Fibroblast of lung (primary cell): ENCODE data around the gene FAM169A. TPM values are rescaled to one million over a fixed set of nuclear protein-coding genes. Genes with fewer than 3 reads are reported as not detected.

Experiments
- DNase-seq, 2 donors: peaks; one replicate each; pipeline versions ENCODE4 v3.0.0 to v3.0.0-alpha.2; 2010; ENCODE audit warnings: low read depth in 2 of 2
- H2AFZ ChIP-seq: 2 replicates; pipeline ENCODE4 v1.5.1; 2012; ENCODE audit warnings: low read length, control low read depth, inconsistent platforms
- H3K27ac ChIP-seq: 2 replicates; pipeline ENCODE4 v1.5.1; 2011; ENCODE audit warnings: low read length, control low read depth; ENCODE audit not compliant: insufficient read depth
- H3K27me3 ChIP-seq: 2 replicates; pipeline ENCODE4 v1.5.1; 2011; ENCODE audit warnings: mild to moderate bottlenecking, low read length; ENCODE audit not compliant: control insufficient read depth, insufficient read depth
- H3K36me3 ChIP-seq: 2 replicates; pipeline ENCODE4 v1.5.1; 2011; ENCODE audit warnings: low read length; ENCODE audit not compliant: control insufficient read depth, insufficient read depth
- H3K4me1 ChIP-seq: 2 replicates; pipeline ENCODE4 v1.5.1; 2011; ENCODE audit warnings: low read length; ENCODE audit not compliant: control insufficient read depth, insufficient read depth; ENCODE audit errors: extremely low read depth
- H3K4me2 ChIP-seq: 2 replicates; pipeline ENCODE4 v1.5.1; 2011; ENCODE audit warnings: low read length, control low read depth; ENCODE audit not compliant: insufficient read depth; ENCODE audit errors: extremely low read depth
- H3K4me3 ChIP-seq, 4 experiments: fragments of 200-600 bp in 1 of 4; sonication (generic) in 1 of 4; replicated peaks in 1 of 4; 2 replicates each; pipeline ENCODE4 v1.5.1; 2011 to 2016; ENCODE audit warnings: low read length in 4 of 4, low read depth in 3 of 4, mild to moderate bottlenecking in 3 of 4, control low read depth in 2 of 4, inconsistent platforms in 1 of 4, mixed read lengths in 1 of 4; ENCODE audit not compliant: insufficient read depth in 1 of 4; ENCODE audit errors: control extremely low read depth in 1 of 4
- H3K79me2 ChIP-seq: 2 replicates; pipeline ENCODE4 v1.5.1; 2012; ENCODE audit warnings: mild to moderate bottlenecking, low read length, inconsistent platforms; ENCODE audit not compliant: control insufficient read depth, insufficient read depth
- H3K9ac ChIP-seq: 2 replicates; pipeline ENCODE4 v1.5.1; 2011; ENCODE audit warnings: mild to moderate bottlenecking, low read length, control low read depth; ENCODE audit not compliant: insufficient read depth
- H3K9me3 ChIP-seq: 2 replicates; pipeline ENCODE4 v1.5.1; 2012; ENCODE audit warnings: low read depth, low read length; ENCODE audit not compliant: control insufficient read depth, insufficient read depth
- H4K20me1 ChIP-seq: 2 replicates; pipeline ENCODE4 v1.5.1; 2011; ENCODE audit warnings: low read length; ENCODE audit not compliant: control insufficient read depth, insufficient read depth; ENCODE audit errors: extremely low read depth
- EZH2 ChIP-seq: IDR thresholded peaks from 2 replicates; pipeline ENCODE4 v1.5.1; 2012; ENCODE audit warnings: low read length, control low read depth, mild to moderate bottlenecking; ENCODE audit errors: missing control alignments
- polyA plus RNA-seq, 2 donors: library from polyadenylated mRNA; depleted of rRNA in 1 of 2; stranded (reverse) in 1 of 2; unstranded in 1 of 2; fragments of >200 nt; gene quantifications; 2 replicates each; pipeline ENCODE4 v1.2.1, GENCODE V29; 2011 to 2012; ENCODE audit warnings: missing spikeins in 1 of 2
- total RNA-seq: library from RNA; depleted of rRNA; stranded (reverse); fragments of >200 nt; gene quantifications from 2 replicates; pipeline ENCODE4 v1.2.1, GENCODE V29; 2014
- TF ChIP-seq, protein P1 (sequence below), 2 donors: IDR thresholded peaks in 1 of 2; conservative IDR thresholded peaks in 1 of 2; 1 replicate in 1 of 2; 2 replicates in 1 of 2; pipeline ENCODE4 v1.5.1; 2011 to 2012; ENCODE audit warnings: low read length in 2 of 2, control low read depth in 1 of 2, inconsistent platforms in 1 of 2, low read depth in 1 of 2, mild to moderate bottlenecking in 1 of 2

FAM169A gene
- total and polyA plus RNA-seq, 2 donors (not counting 1 experiment from before 2014, with no cell fraction given), result 0.61 to 1.2 TPM

GRCh38 chr5:74766849-74767578, 99.2 kb downstream of the FAM169A start, which contains the start of the genes GFM2 and NSA2:
GFM2 (minus strand) TSS chr5:74767117; CDS start chr5:74763742, 3,375 bp downstream.
NSA2 (plus strand) TSS chr5:74767249; CDS start chr5:74767361, 112 bp downstream.
- Histone ChIP-seq H3K9me3 (no peaks in the 10 kb centered on the region), H3K36me3 (no peaks in the 10 kb centered on the region), H3K9ac (peak within 1 kb of the TSS; percentile 78), H2AFZ (peak within 1 kb of the TSS; percentile 100), H3K27ac (peak within 1 kb of the TSS; percentile 79), H3K4me2 (peak within 1 kb of the TSS; percentile 77), H3K27me3 (no peaks in the 10 kb centered on the region), H4K20me1 (no peaks in the 10 kb centered on the region), H3K4me1 (peaks cover 7% of the 10 kb centered on the region), H3K79me2 (peaks cover 41% of the 10 kb centered on the region), H3K4me3 (peak within 1 kb of the TSS; percentile 97 to 99 (median 99))
- DNase-seq, result peak; percentile 93 to 95
- TF ChIP-seq EZH2, result no peak
- TF ChIP-seq, protein P1, sequence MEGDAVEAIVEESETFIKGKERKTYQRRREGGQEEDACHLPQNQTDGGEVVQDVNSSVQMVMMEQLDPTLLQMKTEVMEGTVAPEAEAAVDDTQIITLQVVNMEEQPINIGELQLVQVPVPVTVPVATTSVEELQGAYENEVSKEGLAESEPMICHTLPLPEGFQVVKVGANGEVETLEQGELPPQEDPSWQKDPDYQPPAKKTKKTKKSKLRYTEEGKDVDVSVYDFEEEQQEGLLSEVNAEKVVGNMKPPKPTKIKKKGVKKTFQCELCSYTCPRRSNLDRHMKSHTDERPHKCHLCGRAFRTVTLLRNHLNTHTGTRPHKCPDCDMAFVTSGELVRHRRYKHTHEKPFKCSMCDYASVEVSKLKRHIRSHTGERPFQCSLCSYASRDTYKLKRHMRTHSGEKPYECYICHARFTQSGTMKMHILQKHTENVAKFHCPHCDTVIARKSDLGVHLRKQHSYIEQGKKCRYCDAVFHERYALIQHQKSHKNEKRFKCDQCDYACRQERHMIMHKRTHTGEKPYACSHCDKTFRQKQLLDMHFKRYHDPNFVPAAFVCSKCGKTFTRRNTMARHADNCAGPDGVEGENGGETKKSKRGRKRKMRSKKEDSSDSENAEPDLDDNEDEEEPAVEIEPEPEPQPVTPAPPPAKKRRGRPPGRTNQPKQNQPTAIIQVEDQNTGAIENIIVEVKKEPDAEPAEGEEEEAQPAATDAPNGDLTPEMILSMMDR (conservative IDR thresholded peaks at IDR 0.05 in 1 of 2, IDR thresholded peaks at IDR 0.05 in 1 of 2; ENCODE audit: low read depth in 1 of 2, low read length in 2 of 2), result no peak

GRCh38 chr5:74766418-74766848, 99.8 kb downstream of the FAM169A start:
- Histone ChIP-seq H3K4me2 (peak overlapping the region; percentile 74), H3K9ac (peak overlapping the region; percentile 78), H3K27me3 (no peaks in the 10 kb centered on the region), H3K27ac (peak overlapping the region; percentile 79), H3K4me3 (peak overlapping the region; percentile 97 to 99 (median 99)), H3K79me2 (peaks cover 41% of the 10 kb centered on the region), H3K4me1 (peaks cover 7% of the 10 kb centered on the region), H4K20me1 (no peaks in the 10 kb centered on the region), H3K9me3 (no peaks in the 10 kb centered on the region), H2AFZ (peak overlapping the region; percentile 100), H3K36me3 (no peaks in the 10 kb centered on the region)
- no peak for TF ChIP-seq EZH2
- TF ChIP-seq, protein P1 (conservative IDR thresholded peaks at IDR 0.05 in 1 of 2, IDR thresholded peaks at IDR 0.05 in 1 of 2; ENCODE audit: low read depth in 1 of 2, low read length in 2 of 2), result peak in 1 of 2 donors; percentile 53
- DNase-seq, result peak; percentile 73

GRCh38 chr5:74765929-74766328, 100.3 kb downstream of the FAM169A start:
- Histone ChIP-seq H3K9ac (no peak overlapping the region), H3K4me1 (peaks cover 7% of the 10 kb centered on the region), H3K79me2 (peaks cover 41% of the 10 kb centered on the region), H3K4me2 (peak overlapping the region; percentile 74), H2AFZ (no peak overlapping the region), H3K4me3 (peak overlapping the region; percentile 97 to 99 (median 99)), H3K27me3 (no peaks in the 10 kb centered on the region), H3K36me3 (no peaks in the 10 kb centered on the region), H4K20me1 (no peaks in the 10 kb centered on the region), H3K9me3 (no peaks in the 10 kb centered on the region), H3K27ac (no peak overlapping the region)
- no peak for DNase-seq
- TF ChIP-seq EZH2, result no peak
- TF ChIP-seq, protein P1 (conservative IDR thresholded peaks at IDR 0.05 in 1 of 2, IDR thresholded peaks at IDR 0.05 in 1 of 2; ENCODE audit: low read depth in 1 of 2, low read length in 2 of 2), result no peak
